Measurements from ENCODE around the gene TTC34.

The TTC34 gene

GRCh38 chr1:2636733-2637132 lies 164.8 kb downstream of the TTC34 start:
- TF ChIP-seq POLR2A (IDR thresholded peaks at IDR 0.05; ENCODE audit: low read depth, low read length), result no peak
- no peak for TF ChIP-seq TAF1 (IDR thresholded peaks at IDR 0.05; ENCODE audit: low read depth, low read length)
- no peak for TF ChIP-seq SPI1 (IDR thresholded peaks at IDR 0.05; ENCODE audit: low read depth, low read length)
- no peak for TF ChIP-seq PAX5 (IDR thresholded peaks at IDR 0.05; ENCODE audit: insufficient read depth, low read length, severe bottlenecking)
- TF ChIP-seq POLR2AphosphoS5 (IDR thresholded peaks at IDR 0.05; ENCODE audit: low read depth, low read length), result no peak
- TF ChIP-seq POU2F2 (IDR thresholded peaks at IDR 0.05; ENCODE audit: low read depth, low read length), result no peak
- no peak for FAIRE-seq
- DNase-seq (ENCODE audit: insufficient read length, low spot score), result no peak

GRCh38 chr1:2635361-2636010 lies 166.0 kb downstream of the TTC34 start:
- DNase-seq (ENCODE audit: insufficient read length, low spot score) (no peak), FAIRE-seq (no peak)
- TF ChIP-seq SPI1 (IDR thresholded peaks at IDR 0.05; ENCODE audit: low read depth, low read length) (no peak), POLR2AphosphoS5 (IDR thresholded peaks at IDR 0.05; ENCODE audit: low read depth, low read length) (no peak), POLR2A (IDR thresholded peaks at IDR 0.05; ENCODE audit: low read depth, low read length) (no peak), PAX5 (IDR thresholded peaks at IDR 0.05; ENCODE audit: insufficient read depth, low read length, severe bottlenecking) (no peak), POU2F2 (IDR thresholded peaks at IDR 0.05; ENCODE audit: low read depth, low read length) (no peak), TAF1 (IDR thresholded peaks at IDR 0.05; ENCODE audit: low read depth, low read length) (no peak)

- FAIRE-seq (no peak), DNase-seq (ENCODE audit: insufficient read length, low spot score) (no peak)
- TF ChIP-seq TAF1 (IDR thresholded peaks at IDR 0.05; ENCODE audit: low read depth, low read length) (no peak), PAX5 (IDR thresholded peaks at IDR 0.05; ENCODE audit: insufficient read depth, low read length, severe bottlenecking) (no peak), SPI1 (IDR thresholded peaks at IDR 0.05; ENCODE audit: low read depth, low read length) (no peak), POLR2A (IDR thresholded peaks at IDR 0.05; ENCODE audit: low read depth, low read length) (no peak), POU2F2 (IDR thresholded peaks at IDR 0.05; ENCODE audit: low read depth, low read length) (no peak), POLR2AphosphoS5 (IDR thresholded peaks at IDR 0.05; ENCODE audit: low read depth, low read length) (no peak)
These were observed 167.5 kb downstream of the TTC34 start for GRCh38 chr1:2633936-2634491.

- no peak for TF ChIP-seq SPI1 (IDR thresholded peaks at IDR 0.05; ENCODE audit: low read depth, low read length)
- no peak for TF ChIP-seq POU2F2 (IDR thresholded peaks at IDR 0.05; ENCODE audit: low read depth, low read length)
- TF ChIP-seq POLR2A (IDR thresholded peaks at IDR 0.05; ENCODE audit: low read depth, low read length), result no peak
- TF ChIP-seq POLR2AphosphoS5 (IDR thresholded peaks at IDR 0.05; ENCODE audit: low read depth, low read length), result no peak
- TF ChIP-seq PAX5 (IDR thresholded peaks at IDR 0.05; ENCODE audit: insufficient read depth, low read length, severe bottlenecking), result no peak
- TF ChIP-seq TAF1 (IDR thresholded peaks at IDR 0.05; ENCODE audit: low read depth, low read length), result no peak
- DNase-seq (ENCODE audit: insufficient read length, low spot score) (no peak), FAIRE-seq (no peak)
These were observed 168.0 kb downstream of the TTC34 start for GRCh38 chr1:2633366-2633935.

- FAIRE-seq (no peak), DNase-seq (ENCODE audit: insufficient read length, low spot score) (no peak)
- TF ChIP-seq POLR2AphosphoS5 (IDR thresholded peaks at IDR 0.05; ENCODE audit: low read depth, low read length), result no peak
These were observed 168.7 kb downstream of the TTC34 start, which contains the start of gene MMEL1 for GRCh38 chr1:2632561-2633361. MMEL1 (minus strand) TSS chr1:2633016; CDS start chr1:2629484, 3,532 bp downstream.

GRCh38 chr1:2632051-2632430 lies 169.5 kb downstream of the TTC34 start:
- no peak for TF ChIP-seq TAF1 (IDR thresholded peaks at IDR 0.05; ENCODE audit: low read depth, low read length)
- DNase-seq (ENCODE audit: insufficient read length, low spot score) (no peak), FAIRE-seq (no peak)

- FAIRE-seq, result no peak
- TF ChIP-seq POU2F2 (IDR thresholded peaks at IDR 0.05; ENCODE audit: low read depth, low read length), result no peak
- TF ChIP-seq SPI1 (IDR thresholded peaks at IDR 0.05; ENCODE audit: low read depth, low read length), result no peak
- no peak for TF ChIP-seq POLR2AphosphoS5 (IDR thresholded peaks at IDR 0.05; ENCODE audit: low read depth, low read length)
- no peak for TF ChIP-seq TAF1 (IDR thresholded peaks at IDR 0.05; ENCODE audit: low read depth, low read length)
- no peak for TF ChIP-seq PAX5 (IDR thresholded peaks at IDR 0.05; ENCODE audit: insufficient read depth, low read length, severe bottlenecking)
- TF ChIP-seq POLR2A (IDR thresholded peaks at IDR 0.05; ENCODE audit: low read depth, low read length), result no peak
- DNase-seq (ENCODE audit: insufficient read length, low spot score), result no peak
These were observed 170.1 kb downstream of the TTC34 start for GRCh38 chr1:2631136-2632050.

GRCh38 chr1:2630498-2631135 lies 170.9 kb downstream of the TTC34 start:
- FAIRE-seq, result no peak
- no peak for DNase-seq (ENCODE audit: insufficient read length, low spot score)
- TF ChIP-seq PAX5 (IDR thresholded peaks at IDR 0.05; ENCODE audit: insufficient read depth, low read length, severe bottlenecking) (no peak), TAF1 (IDR thresholded peaks at IDR 0.05; ENCODE audit: low read depth, low read length) (no peak), POU2F2 (IDR thresholded peaks at IDR 0.05; ENCODE audit: low read depth, low read length) (no peak), POLR2AphosphoS5 (IDR thresholded peaks at IDR 0.05; ENCODE audit: low read depth, low read length) (no peak), SPI1 (IDR thresholded peaks at IDR 0.05; ENCODE audit: low read depth, low read length) (no peak), POLR2A (IDR thresholded peaks at IDR 0.05; ENCODE audit: low read depth, low read length) (no peak)
